Astrocyte of the spinal cord (primary cell): ENCODE measurements around the gene PDIA6.

ENCODE experiments used
- DNase-seq: peaks from one replicate; pipeline ENCODE4 v3.0.0; 2011; ENCODE audit warnings: low read depth, low spot score
- H3K4me3 ChIP-seq: 2 replicates; pipeline ENCODE4 v1.5.1; 2011; ENCODE audit warnings: low read depth, mild to moderate bottlenecking, low read length, moderate library complexity
- CTCF ChIP-seq: IDR thresholded peaks from 2 replicates; pipeline ENCODE4 v1.5.1; 2012; ENCODE audit warnings: low read depth, mild to moderate bottlenecking, low read length, inconsistent platforms
- in situ Hi-C: cut with HindIII; loops from 2 replicates; pipeline ENCODE4 v1.10.0; 2017; ENCODE audit warnings: low sequenced_read_pairs

Gene PDIA6

GRCh38 chr2:10790228-10790973 is 22.2 kb downstream of the PDIA6 start:
- no peak for DNase-seq
- no peak overlapping the region for H3K4me3 ChIP-seq
- in situ Hi-C loops, result no loop called here
- TF ChIP-seq CTCF, result no peak

- H3K4me3 ChIP-seq, result no peak overlapping the region
- no peak for DNase-seq
- in situ Hi-C loops, result no loop called here
- no peak for TF ChIP-seq CTCF
Observed at GRCh38 chr2:10788855-10789254, 23.7 kb downstream of the PDIA6 start.

GRCh38 chr2:10787176-10787968 is 25.2 kb downstream of the PDIA6 start:
- in situ Hi-C loops, result no loop called here
- no peak for DNase-seq
- TF ChIP-seq CTCF, result peak; percentile 22
- no peak overlapping the region for H3K4me3 ChIP-seq

- DNase-seq, result no peak
- H3K4me3 ChIP-seq, result no peak overlapping the region
- in situ Hi-C loops, result no loop called here
- no peak for TF ChIP-seq CTCF
Observed at GRCh38 chr2:10786240-10786982, 26.2 kb downstream of the PDIA6 start.

- in situ Hi-C loops, result no loop called here
- no peak overlapping the region for H3K4me3 ChIP-seq
- TF ChIP-seq CTCF, result no peak
- DNase-seq, result no peak
Observed at GRCh38 chr2:10785260-10785659, 27.3 kb downstream of the PDIA6 start.

GRCh38 chr2:10784719-10785118 is 27.9 kb downstream of the PDIA6 start:
- in situ Hi-C loops, result no loop called here
- DNase-seq, result no peak
- H3K4me3 ChIP-seq, result no peak overlapping the region
- no peak for TF ChIP-seq CTCF
